WTC11 (cell line): ENCODE measurements around the gene LHPP. TPM values are rescaled to one million over a fixed set of nuclear protein-coding genes. Genes with fewer than 3 reads are reported as not detected.

Experiments
- ATAC-seq: fragments of 200-7000 bp; cut with Tn5 transposase; 2 replicates; pipeline ENCODE4 v1.10.0; 2021; ENCODE audit warnings: mild to moderate bottlenecking, moderate library complexity
- CTCF ChIA-PET: fragments of 300-600 bp; sonication (Branson Sonifier 250); formaldehyde crosslinking; loops from one replicate; lab custom pipeline; 2021; ENCODE audit warnings: antibody characterized with exemption; lab: Charles Lee
- POLR2A ChIA-PET: fragments of 350-600 bp; sonication (Branson Sonifier 250); formaldehyde crosslinking; loops from one replicate; lab custom pipeline; 2021; ENCODE audit warnings: antibody characterized with exemption; lab: Charles Lee
- DNase-seq: peaks from one replicate; pipeline ENCODE4 v3.0.0; 2021; ENCODE audit warnings: low spot score
- H3K27ac Mint-ChIP-seq: 2 replicates; pipeline ENCODE4 v1.8.0; 2021; ENCODE audit warnings: mixed read lengths
- H3K27me3 Mint-ChIP-seq: 2 replicates; pipeline ENCODE4 v1.8.0; 2021; ENCODE audit warnings: low read depth, mild to moderate bottlenecking, moderate library complexity, mixed read lengths
- H3K36me3 Mint-ChIP-seq: 2 replicates; pipeline ENCODE4 v1.8.0; 2021; ENCODE audit warnings: mixed read lengths
- H3K4me1 Mint-ChIP-seq: 2 replicates; pipeline ENCODE4 v1.8.0; 2022; ENCODE audit warnings: mixed read lengths
- H3K4me3 Mint-ChIP-seq: 2 replicates; pipeline ENCODE4 v1.8.0; 2021; ENCODE audit warnings: mild to moderate bottlenecking, moderate library complexity, mixed read lengths
- H3K9me3 Mint-ChIP-seq: 2 replicates; pipeline ENCODE4 v1.8.0; 2021; ENCODE audit warnings: mixed read lengths
- CBFB ChIP-seq: sonication (generic); formaldehyde crosslinking; IDR thresholded peaks from 2 replicates; pipeline ENCODE4 v1.8.1; 2022; ENCODE audit warnings: mild to moderate bottlenecking, low read depth, missing genetic modification reagents
- FOXP1 ChIP-seq: sonication (generic); formaldehyde crosslinking; IDR thresholded peaks from 2 replicates; pipeline ENCODE4 v1.8.0; 2022; ENCODE audit warnings: missing genetic modification reagents, mild to moderate bottlenecking, moderate library complexity, borderline replicate concordance
- JUN ChIP-seq: sonication (generic); formaldehyde crosslinking; IDR thresholded peaks from 2 replicates; pipeline ENCODE4 v1.8.0; 2023; ENCODE audit warnings: mild to moderate bottlenecking, missing genetic modification reagents
- NR1H2 ChIP-seq: sonication (generic); formaldehyde crosslinking; IDR thresholded peaks from 2 replicates; pipeline ENCODE4 v1.9.0; 2021; ENCODE audit warnings: mild to moderate bottlenecking, moderate library complexity, missing genetic modification reagents
- NR2C2 ChIP-seq: sonication (generic); formaldehyde crosslinking; IDR thresholded peaks from 2 replicates; pipeline ENCODE4 v1.8.0; 2022; ENCODE audit warnings: mild to moderate bottlenecking, missing genetic modification reagents
- OVOL2 ChIP-seq: fragments of 250-450 bp; sonication (Bioruptor Pico); IDR thresholded peaks from 2 replicates; pipeline ENCODE4 v1.9.0; 2021; ENCODE audit warnings: mild to moderate bottlenecking, borderline replicate concordance
- PREB ChIP-seq: sonication (generic); formaldehyde crosslinking; IDR thresholded peaks from 2 replicates; pipeline ENCODE4 v1.8.1; 2022; ENCODE audit warnings: mild to moderate bottlenecking, missing genetic modification reagents, moderate library complexity, borderline replicate concordance
- PRRX2 ChIP-seq: fragments of 250-450 bp; sonication (Bioruptor Pico); IDR thresholded peaks from 2 replicates; pipeline ENCODE4 v1.8.0; 2021; ENCODE audit warnings: mild to moderate bottlenecking
- RELA ChIP-seq: sonication (generic); formaldehyde crosslinking; IDR thresholded peaks from 2 replicates; pipeline ENCODE4 v1.8.1; 2022; ENCODE audit warnings: missing genetic modification reagents, mild to moderate bottlenecking, borderline replicate concordance
- SMAD3 ChIP-seq: sonication (generic); formaldehyde crosslinking; IDR thresholded peaks from 2 replicates; pipeline ENCODE4 v1.8.0; 2022; ENCODE audit warnings: missing genetic modification reagents, mild to moderate bottlenecking, borderline replicate concordance
- SOX15 ChIP-seq: fragments of 250-450 bp; sonication (Bioruptor Pico); IDR thresholded peaks from 2 replicates; pipeline ENCODE4 v1.9.0; 2021; ENCODE audit warnings: mild to moderate bottlenecking
- ZBTB43 ChIP-seq: sonication (generic); formaldehyde crosslinking; IDR thresholded peaks from 2 replicates; pipeline ENCODE4 v1.8.1; 2023; ENCODE audit warnings: mild to moderate bottlenecking, missing genetic modification reagents
- ZNF121 ChIP-seq: sonication (generic); formaldehyde crosslinking; IDR thresholded peaks from 2 replicates; pipeline ENCODE4 v1.8.0; 2023; ENCODE audit warnings: missing genetic modification reagents
- ZNF416 ChIP-seq: fragments of 250-450 bp; sonication (Bioruptor Pico); IDR thresholded peaks from 2 replicates; pipeline ENCODE4 v1.9.0; 2021; ENCODE audit warnings: mild to moderate bottlenecking, inconsistent platforms
- ZNF423 ChIP-seq: fragments of 250-450 bp; sonication (Bioruptor Pico); IDR thresholded peaks from 2 replicates; pipeline ENCODE4 v2.1.2; 2022; ENCODE audit warnings: mild to moderate bottlenecking, moderate library complexity
- total RNA-seq: library from RNA; stranded (reverse); gene quantifications from 3 replicates; pipeline ENCODE4 v1.2.3, GENCODE V29; 2021
- TF ChIP-seq, protein P1 (sequence below): sonication (generic); formaldehyde crosslinking; IDR thresholded peaks from 2 replicates; pipeline ENCODE4 v1.8.0; 2022; ENCODE audit warnings: mild to moderate bottlenecking, missing genetic modification reagents
- TF ChIP-seq, protein P2 (sequence below): sonication (generic); formaldehyde crosslinking; IDR thresholded peaks from 2 replicates; pipeline ENCODE4 v1.8.1; 2022; ENCODE audit warnings: low read depth, missing genetic modification reagents, borderline replicate concordance
- TF ChIP-seq, protein P3 (sequence below): sonication (generic); formaldehyde crosslinking; conservative IDR thresholded peaks from 2 replicates; pipeline ENCODE4 v1.8.1; 2023; ENCODE audit warnings: mild to moderate bottlenecking, low read depth, missing genetic modification reagents, moderate library complexity
- TF ChIP-seq, protein P4 (sequence below): sonication (generic); formaldehyde crosslinking; IDR thresholded peaks from 2 replicates; pipeline ENCODE4 v1.8.1; 2023; ENCODE audit warnings: mild to moderate bottlenecking, missing genetic modification reagents, borderline replicate concordance
- TF ChIP-seq, protein P5 (sequence below): fragments of 200-600 bp; IDR thresholded peaks from 2 replicates; pipeline ENCODE4 v1.8.0; 2022; ENCODE audit warnings: antibody characterized with exemption

Gene LHPP
- total RNA-seq, 1 experiment from 2014 or later: 33.2 TPM

DNA sequence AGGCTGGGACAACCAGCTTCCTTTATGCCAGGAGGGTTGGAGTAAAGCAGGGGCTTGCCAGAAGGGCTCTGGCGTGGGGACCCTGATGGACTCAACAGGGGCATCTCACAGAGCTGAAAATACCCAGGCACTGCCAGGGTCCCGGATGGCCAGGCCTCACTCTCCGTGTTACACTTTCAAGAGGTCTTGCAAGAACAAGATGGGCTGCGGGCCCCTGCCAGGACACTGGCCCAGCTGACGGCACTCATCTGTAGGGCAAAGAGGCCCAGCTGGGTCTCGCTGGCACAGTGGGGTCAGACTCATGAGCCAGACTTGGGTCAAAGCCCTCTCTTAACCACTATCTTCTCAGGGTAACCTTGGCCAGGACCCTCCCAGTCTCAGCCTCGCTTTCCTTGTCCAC lies 191.7 kb downstream of the LHPP start (continued):
- TF ChIP-seq ZNF423 (CRISPR knock-in tag): no peak
- TF ChIP-seq ZNF121: no peak
- no peak for TF ChIP-seq NR1H2 (CRISPR knock-in tag)
- no peak for TF ChIP-seq OVOL2

DNA sequence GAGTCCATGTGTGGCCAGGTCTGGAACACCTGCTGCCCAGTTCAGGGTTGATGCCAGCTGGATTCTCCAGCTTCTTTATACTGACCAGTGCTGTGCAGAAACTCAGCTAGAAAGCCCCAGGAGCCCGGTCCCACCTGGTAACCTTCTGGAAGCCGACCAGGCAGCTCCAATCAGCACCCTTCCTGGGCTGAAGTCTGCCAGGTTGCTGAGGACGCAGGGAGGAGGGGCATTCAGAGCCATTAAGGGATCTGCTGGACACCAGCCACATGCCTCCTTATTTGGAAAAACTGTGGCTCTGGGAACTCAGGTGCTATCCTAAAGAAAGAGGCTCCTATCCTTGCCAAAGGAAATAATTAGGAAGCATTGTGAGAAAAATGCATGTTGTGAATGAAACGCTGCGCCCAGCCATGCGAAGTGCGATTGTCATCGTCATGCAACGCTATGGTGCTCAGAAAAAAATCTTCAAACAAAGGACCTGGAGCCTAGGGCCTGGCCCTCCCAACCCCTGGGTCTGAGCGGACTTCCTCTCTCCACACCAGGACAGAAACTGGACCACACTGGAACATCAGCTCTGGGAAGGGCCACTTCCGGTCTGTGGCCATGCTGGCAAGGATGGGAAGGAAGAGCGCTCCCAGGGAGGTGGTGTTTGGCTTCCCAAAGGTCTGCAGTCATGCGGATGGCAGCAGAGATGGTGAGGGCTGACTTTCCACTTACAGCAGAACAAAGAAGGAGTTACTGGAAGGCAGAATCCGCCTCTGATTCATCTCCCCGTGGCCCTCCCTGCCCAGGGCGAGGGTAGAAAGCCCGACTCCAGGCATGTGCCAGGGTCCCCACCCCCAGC lies 192.4 kb downstream of the LHPP start:
- ATAC-seq (no peak), DNase-seq (no peak)
- CTCF ChIA-PET: interaction anchor here (0.8 to 1.6 kb wide), 6 partner anchors 9 to 192 kb away, joined by 3 to 8 read pairs (median 4); partner anchors contain the start of gene LHPP
- TF ChIP-seq, protein P1, sequence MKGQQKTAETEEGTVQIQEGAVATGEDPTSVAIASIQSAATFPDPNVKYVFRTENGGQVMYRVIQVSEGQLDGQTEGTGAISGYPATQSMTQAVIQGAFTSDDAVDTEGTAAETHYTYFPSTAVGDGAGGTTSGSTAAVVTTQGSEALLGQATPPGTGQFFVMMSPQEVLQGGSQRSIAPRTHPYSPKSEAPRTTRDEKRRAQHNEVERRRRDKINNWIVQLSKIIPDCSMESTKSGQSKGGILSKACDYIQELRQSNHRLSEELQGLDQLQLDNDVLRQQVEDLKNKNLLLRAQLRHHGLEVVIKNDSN (CRISPR knock-in tag): no peak
- TF ChIP-seq, protein P2, sequence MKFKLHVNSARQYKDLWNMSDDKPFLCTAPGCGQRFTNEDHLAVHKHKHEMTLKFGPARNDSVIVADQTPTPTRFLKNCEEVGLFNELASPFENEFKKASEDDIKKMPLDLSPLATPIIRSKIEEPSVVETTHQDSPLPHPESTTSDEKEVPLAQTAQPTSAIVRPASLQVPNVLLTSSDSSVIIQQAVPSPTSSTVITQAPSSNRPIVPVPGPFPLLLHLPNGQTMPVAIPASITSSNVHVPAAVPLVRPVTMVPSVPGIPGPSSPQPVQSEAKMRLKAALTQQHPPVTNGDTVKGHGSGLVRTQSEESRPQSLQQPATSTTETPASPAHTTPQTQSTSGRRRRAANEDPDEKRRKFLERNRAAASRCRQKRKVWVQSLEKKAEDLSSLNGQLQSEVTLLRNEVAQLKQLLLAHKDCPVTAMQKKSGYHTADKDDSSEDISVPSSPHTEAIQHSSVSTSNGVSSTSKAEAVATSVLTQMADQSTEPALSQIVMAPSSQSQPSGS (CRISPR knock-in tag): no peak
- TF ChIP-seq SOX15 (CRISPR knock-in tag): no peak
- no peak for TF ChIP-seq SMAD3 (CRISPR knock-in tag)
- no peak for TF ChIP-seq PREB
- TF ChIP-seq, protein P3, sequence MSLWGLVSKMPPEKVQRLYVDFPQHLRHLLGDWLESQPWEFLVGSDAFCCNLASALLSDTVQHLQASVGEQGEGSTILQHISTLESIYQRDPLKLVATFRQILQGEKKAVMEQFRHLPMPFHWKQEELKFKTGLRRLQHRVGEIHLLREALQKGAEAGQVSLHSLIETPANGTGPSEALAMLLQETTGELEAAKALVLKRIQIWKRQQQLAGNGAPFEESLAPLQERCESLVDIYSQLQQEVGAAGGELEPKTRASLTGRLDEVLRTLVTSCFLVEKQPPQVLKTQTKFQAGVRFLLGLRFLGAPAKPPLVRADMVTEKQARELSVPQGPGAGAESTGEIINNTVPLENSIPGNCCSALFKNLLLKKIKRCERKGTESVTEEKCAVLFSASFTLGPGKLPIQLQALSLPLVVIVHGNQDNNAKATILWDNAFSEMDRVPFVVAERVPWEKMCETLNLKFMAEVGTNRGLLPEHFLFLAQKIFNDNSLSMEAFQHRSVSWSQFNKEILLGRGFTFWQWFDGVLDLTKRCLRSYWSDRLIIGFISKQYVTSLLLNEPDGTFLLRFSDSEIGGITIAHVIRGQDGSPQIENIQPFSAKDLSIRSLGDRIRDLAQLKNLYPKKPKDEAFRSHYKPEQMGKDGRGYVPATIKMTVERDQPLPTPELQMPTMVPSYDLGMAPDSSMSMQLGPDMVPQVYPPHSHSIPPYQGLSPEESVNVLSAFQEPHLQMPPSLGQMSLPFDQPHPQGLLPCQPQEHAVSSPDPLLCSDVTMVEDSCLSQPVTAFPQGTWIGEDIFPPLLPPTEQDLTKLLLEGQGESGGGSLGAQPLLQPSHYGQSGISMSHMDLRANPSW (CRISPR knock-in tag): no peak
- TF ChIP-seq, protein P4, sequence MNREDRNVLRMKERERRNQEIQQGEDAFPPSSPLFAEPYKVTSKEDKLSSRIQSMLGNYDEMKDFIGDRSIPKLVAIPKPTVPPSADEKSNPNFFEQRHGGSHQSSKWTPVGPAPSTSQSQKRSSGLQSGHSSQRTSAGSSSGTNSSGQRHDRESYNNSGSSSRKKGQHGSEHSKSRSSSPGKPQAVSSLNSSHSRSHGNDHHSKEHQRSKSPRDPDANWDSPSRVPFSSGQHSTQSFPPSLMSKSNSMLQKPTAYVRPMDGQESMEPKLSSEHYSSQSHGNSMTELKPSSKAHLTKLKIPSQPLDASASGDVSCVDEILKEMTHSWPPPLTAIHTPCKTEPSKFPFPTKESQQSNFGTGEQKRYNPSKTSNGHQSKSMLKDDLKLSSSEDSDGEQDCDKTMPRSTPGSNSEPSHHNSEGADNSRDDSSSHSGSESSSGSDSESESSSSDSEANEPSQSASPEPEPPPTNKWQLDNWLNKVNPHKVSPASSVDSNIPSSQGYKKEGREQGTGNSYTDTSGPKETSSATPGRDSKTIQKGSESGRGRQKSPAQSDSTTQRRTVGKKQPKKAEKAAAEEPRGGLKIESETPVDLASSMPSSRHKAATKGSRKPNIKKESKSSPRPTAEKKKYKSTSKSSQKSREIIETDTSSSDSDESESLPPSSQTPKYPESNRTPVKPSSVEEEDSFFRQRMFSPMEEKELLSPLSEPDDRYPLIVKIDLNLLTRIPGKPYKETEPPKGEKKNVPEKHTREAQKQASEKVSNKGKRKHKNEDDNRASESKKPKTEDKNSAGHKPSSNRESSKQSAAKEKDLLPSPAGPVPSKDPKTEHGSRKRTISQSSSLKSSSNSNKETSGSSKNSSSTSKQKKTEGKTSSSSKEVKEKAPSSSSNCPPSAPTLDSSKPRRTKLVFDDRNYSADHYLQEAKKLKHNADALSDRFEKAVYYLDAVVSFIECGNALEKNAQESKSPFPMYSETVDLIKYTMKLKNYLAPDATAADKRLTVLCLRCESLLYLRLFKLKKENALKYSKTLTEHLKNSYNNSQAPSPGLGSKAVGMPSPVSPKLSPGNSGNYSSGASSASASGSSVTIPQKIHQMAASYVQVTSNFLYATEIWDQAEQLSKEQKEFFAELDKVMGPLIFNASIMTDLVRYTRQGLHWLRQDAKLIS: no peak
- TF ChIP-seq NR2C2 (CRISPR knock-in tag): no peak
- no peak for TF ChIP-seq FOXP1 (CRISPR knock-in tag)
- TF ChIP-seq RELA (CRISPR knock-in tag): no peak
- TF ChIP-seq, protein P5, sequence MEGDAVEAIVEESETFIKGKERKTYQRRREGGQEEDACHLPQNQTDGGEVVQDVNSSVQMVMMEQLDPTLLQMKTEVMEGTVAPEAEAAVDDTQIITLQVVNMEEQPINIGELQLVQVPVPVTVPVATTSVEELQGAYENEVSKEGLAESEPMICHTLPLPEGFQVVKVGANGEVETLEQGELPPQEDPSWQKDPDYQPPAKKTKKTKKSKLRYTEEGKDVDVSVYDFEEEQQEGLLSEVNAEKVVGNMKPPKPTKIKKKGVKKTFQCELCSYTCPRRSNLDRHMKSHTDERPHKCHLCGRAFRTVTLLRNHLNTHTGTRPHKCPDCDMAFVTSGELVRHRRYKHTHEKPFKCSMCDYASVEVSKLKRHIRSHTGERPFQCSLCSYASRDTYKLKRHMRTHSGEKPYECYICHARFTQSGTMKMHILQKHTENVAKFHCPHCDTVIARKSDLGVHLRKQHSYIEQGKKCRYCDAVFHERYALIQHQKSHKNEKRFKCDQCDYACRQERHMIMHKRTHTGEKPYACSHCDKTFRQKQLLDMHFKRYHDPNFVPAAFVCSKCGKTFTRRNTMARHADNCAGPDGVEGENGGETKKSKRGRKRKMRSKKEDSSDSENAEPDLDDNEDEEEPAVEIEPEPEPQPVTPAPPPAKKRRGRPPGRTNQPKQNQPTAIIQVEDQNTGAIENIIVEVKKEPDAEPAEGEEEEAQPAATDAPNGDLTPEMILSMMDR: no peak
- TF ChIP-seq ZNF416 (CRISPR knock-in tag): no peak
- TF ChIP-seq ZBTB43 (CRISPR knock-in tag): no peak
- no peak for TF ChIP-seq PRRX2
- TF ChIP-seq CBFB: no peak
- TF ChIP-seq JUN (CRISPR knock-in tag): no peak
- no peak for TF ChIP-seq ZNF121

More for the DNA sequence above, 192.4 kb downstream of the LHPP start:
- POLR2A ChIA-PET: no interaction called here
- peaks cover 42% of the 10 kb centered on the region for H3K4me1 Mint-ChIP-seq
- H3K4me3 Mint-ChIP-seq: no peak overlapping the region
- peaks cover 3% of the 10 kb centered on the region; the same call in 1 of the 2 replicates for H3K36me3 Mint-ChIP-seq
- H3K9me3 Mint-ChIP-seq: no peaks in the 10 kb centered on the region
- no peak overlapping the region for H3K27ac Mint-ChIP-seq
- H3K27me3 Mint-ChIP-seq: no peaks in the 10 kb centered on the region
